ENCODE results near the gene UBE2N.

DNA sequence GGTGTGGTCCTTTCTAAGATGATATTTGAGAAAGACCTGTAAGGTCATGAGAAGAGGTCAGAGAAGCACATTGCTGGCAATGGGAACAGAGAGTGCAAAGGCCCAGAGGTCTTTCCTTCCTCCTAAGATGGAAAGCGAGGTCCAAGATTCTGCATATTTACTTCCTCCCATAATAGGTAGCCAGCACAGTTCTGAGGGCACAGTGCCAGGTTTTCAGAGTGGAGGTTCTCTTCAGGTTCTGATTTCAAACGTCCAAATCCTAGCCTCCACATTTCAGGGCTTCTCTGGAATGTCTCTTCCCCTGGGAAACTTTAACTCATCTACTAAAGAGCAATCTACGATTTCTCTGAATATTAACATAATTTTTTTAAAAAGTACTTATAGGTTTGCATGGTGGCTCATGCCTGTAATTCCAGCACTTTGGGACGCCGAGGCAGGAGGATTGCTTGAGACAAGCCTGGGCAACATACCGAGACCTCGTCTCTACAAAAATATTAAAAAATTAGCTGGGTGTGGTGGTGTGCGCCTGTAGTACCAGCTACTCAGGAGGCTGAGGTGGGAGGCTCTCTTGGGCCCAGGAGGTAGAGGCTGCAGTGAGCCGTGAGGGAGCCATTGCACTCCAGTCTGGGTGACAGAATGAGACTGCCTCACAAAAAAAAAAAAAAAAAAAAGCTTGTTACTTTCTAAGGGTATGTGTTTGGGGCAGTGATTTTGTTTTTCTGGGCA is 25.0 kb upstream of the UBE2N start:
- TF ChIP-seq JUN (IDR thresholded peaks at IDR 0.05; ENCODE audit: borderline replicate concordance, insufficient read depth, insufficient read length, low read depth) (no peak), POLR2A (IDR thresholded peaks at IDR 0.05; ENCODE audit: low read depth, low read length) (no peak), POLR2AphosphoS5 (IDR thresholded peaks at IDR 0.05; ENCODE audit: insufficient read depth, low read depth, low read length) (no peak), EZH2 (IDR thresholded peaks at IDR 0.05; ENCODE audit: borderline replicate concordance, low read depth, low read length, severe bottlenecking) (no peak), FOS (IDR thresholded peaks at IDR 0.05; ENCODE audit: borderline replicate concordance, insufficient read depth, low read length) (no peak), MYC (IDR thresholded peaks at IDR 0.05; ENCODE audit: low read depth, low read length) (no peak)
- TF ChIP-seq, protein P1, sequence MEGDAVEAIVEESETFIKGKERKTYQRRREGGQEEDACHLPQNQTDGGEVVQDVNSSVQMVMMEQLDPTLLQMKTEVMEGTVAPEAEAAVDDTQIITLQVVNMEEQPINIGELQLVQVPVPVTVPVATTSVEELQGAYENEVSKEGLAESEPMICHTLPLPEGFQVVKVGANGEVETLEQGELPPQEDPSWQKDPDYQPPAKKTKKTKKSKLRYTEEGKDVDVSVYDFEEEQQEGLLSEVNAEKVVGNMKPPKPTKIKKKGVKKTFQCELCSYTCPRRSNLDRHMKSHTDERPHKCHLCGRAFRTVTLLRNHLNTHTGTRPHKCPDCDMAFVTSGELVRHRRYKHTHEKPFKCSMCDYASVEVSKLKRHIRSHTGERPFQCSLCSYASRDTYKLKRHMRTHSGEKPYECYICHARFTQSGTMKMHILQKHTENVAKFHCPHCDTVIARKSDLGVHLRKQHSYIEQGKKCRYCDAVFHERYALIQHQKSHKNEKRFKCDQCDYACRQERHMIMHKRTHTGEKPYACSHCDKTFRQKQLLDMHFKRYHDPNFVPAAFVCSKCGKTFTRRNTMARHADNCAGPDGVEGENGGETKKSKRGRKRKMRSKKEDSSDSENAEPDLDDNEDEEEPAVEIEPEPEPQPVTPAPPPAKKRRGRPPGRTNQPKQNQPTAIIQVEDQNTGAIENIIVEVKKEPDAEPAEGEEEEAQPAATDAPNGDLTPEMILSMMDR (IDR thresholded peaks at IDR 0.05; ENCODE audit: extremely low read depth in 1 of 2, insufficient read depth in 1 of 2, low read depth in 1 of 2, low read length in 2 of 2) = no peak
- TF ChIP-seq, protein P2, sequence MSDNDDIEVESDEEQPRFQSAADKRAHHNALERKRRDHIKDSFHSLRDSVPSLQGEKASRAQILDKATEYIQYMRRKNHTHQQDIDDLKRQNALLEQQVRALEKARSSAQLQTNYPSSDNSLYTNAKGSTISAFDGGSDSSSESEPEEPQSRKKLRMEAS (IDR thresholded peaks at IDR 0.05; ENCODE audit: insufficient read depth, insufficient read length) = no peak

Measured in endothelial cell of umbilical vein (primary cell).